NCI-H460 (cell line): ENCODE results near the gene PIEZO1. TPM values are rescaled to one million over a fixed set of nuclear protein-coding genes. Genes with fewer than 3 reads are reported as not detected.

Source experiments
- DNase-seq: peaks from one replicate; pipeline ENCODE4 v3.0.0-alpha.2; 2016; ENCODE audit warnings: low read depth; ENCODE audit errors: extremely low read depth
- total RNA-seq: library from RNA; depleted of rRNA; stranded (reverse); fragments of >200 nt; shearing (Covaris generic); gene quantifications from 2 replicates; pipeline ENCODE4 v1.2.3, GENCODE V29; 2014

Gene PIEZO1
- total RNA-seq, 1 experiment from 2014 or later, result 81.4 TPM

DNA sequence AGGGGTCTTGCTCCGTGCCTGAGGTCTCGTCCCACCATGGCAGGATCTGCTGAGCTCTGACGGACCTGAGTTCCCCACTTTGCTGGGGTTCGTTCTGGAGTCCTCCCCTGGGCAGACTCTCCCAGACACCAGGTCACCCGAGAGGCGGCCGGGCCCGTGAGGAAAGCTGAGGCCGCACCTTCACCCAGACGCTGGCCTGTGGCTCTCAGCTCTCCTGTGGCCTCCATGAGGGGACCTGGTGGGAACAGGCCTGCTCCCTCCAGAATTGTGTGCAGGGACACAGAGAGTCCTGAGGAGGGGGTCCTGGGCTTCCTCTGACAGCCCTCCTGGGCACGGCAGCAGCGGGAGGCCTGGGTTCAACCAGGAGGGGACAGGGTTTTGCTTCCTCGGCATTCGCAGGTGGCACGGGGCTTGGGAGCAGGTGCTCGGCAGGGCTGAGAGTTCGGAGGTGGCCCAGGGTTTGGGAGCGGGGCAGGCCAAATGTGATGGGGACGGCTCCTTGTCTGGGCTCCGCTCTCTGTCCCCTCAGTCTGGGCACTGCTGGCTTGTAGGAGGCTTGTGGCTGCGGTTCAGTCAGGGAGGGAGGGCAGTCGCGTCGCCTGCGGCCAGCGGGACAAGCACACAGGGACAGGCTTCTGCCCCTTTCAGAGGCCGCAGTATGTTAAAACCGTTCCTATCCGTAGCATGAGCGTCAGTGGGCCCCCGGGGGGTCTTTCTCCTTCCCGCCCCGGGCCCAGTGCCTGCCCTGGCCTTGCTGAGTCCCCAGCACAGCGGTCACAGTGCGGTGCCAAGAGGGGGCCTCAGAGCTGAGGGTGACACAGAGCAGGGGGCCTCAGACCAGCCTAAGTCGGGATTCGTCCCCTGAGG lies 90.6 kb downstream of the PIEZO1 start:
- DNase-seq, result no peak

DNA sequence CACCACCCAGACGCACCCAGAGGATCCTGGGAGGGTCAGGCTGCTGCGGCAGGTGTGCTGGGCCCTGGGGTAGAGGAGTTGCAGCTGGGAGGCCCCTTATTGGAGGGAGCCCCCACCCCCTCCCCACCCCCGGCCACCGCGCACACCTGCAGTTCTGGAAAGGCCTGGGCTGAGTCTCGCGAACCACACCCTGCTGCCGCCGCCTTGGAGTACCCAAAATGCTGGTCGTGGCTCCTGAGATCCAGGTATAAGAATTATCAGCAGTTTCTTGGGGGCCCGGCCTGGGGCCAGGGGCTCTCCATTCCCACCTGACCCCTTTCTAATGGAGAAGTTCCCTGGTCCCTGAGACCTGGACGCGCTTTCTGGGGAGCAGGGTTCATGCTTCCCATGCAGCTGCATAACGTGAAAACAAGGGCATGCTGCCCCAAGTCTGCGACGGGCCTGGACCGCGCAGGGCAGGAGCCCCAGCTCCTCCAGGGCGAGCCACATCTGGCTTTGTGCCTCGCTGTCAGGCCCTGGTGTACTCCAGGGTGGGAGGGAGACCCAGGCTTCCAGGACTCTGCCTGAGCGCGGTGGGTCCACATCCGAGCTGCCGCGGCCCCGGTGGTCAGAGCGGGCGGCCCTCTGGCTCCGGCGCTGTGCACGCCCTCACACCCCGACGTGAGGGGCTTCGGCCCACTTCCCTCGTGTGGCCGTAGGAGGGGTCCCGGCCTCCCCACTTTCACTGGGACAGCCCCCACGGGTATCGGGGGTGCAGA lies 91.4 kb downstream of the PIEZO1 start:
- DNase-seq, result no peak

DNA sequence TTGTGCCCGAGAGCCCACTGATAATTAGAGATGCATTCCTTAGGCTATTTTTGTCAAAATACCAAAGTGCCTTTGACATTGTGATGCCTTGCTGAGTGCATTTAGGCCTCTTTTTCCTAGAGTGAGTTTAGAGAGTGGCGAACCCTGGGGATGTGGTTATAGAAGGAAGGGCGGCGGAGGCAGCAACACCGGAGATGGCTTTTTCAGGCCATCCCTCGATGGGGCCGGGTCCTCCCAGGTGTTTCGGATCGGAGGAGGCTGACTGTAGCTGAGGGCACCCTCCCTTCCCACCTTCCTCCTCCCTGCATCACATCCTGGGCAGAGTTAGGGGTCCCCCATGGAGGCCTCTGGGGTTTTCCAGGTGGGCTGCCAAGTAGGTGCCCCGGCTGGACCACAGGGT lies 92.2 kb downstream of the PIEZO1 start:
- no peak for DNase-seq

DNA sequence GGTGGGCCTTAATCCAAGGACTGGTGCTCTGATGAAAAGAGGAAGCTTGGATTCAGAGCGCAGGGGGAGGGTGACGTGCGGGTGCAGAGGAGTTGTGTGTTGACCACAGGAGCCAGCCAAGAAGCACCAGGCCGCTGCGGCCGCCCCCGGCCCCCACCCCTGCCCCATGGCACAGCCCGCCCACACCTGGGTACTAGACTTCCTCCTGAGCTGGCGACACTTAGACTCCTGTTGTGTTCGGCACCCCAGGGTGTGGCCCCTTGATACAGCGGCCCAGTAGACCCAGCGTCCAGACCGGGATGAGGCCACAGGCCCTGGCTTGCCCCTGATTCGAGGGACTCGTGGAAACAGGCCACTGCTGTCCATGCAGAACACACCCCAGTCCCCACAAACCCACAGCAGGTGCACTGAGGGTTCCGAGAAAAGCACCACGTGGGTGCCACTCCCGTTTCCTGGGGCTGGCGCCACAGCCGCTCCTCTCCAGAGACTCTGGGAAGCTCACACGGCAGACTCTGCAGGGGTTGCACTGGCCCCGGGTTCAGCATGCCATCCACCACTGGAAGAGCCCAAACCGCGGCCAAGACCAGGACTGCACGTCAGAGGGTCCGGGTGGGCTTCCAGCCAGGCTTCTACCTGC lies 93.0 kb downstream of the PIEZO1 start:
- no peak for DNase-seq

DNA sequence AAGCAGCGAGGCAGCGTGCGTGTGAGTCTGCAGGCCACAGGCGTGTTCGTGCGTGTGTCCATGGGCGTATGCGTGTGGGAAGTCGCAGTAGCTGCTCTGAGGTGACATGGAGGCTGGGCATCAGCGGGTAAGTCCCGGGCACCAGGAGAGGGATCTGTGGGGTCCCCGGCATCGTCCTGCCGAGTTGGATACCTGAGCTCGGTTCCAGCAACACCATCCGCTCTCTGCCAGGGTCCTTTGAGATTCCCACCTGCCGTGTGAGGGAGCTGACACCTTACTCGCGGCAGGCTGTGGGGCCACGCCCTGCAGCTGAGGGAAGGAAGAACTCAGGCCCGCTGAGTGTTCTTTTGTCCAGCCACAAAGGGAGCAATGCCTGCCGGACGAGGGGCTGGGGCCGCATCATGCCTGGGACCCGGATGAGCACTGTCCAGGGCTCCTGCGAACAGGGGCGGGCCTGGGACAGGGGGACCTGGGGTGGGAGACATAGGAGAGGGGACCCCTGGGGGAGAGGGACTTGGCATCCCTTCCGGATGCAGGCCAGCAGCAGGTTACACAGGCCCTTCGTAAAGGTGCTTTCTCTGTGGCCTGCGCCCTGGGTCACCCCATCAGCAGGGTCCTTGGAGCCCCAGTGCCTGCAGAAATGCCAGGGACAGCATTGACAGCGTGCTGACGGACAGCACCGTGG lies 93.7 kb downstream of the PIEZO1 start:
- DNase-seq, result no peak

DNA sequence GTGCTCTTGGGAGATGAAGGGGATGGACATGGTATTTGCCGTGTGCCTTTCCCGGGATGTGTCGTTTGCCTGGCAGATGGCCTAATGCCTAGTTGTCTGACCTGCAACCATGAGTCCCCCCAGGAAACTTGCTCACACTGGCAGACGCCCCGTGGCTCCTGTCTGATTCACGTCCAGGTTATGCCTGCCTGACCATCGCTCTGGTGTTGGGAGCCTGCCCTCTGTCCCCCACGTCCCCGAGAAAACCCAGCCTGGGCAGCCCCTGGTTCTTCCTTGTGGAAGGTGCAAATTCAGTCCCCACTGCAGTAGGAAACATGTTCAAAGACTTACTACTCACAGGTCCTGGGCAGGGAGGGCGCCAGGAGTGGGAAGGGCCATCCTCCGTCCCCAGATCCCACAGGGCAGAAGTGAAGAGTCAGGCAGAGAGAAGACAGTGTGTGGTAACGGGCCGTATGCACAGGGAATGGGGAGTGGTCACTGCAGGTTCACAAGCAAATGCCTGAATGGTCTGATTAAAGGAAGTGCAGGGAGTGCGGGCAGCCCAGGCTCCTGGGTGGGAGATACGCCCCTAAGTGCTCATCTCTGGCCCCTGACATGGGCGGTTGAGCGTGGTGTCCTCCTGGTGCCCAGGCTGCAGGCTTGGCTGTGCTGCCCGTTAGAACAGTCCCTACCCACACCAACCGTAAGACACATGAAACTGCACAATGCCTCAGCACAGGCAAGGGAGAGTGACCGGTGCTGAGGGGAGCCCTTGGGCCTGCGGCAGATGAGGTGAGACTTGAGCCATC lies 94.5 kb downstream of the PIEZO1 start:
- no peak for DNase-seq

DNA sequence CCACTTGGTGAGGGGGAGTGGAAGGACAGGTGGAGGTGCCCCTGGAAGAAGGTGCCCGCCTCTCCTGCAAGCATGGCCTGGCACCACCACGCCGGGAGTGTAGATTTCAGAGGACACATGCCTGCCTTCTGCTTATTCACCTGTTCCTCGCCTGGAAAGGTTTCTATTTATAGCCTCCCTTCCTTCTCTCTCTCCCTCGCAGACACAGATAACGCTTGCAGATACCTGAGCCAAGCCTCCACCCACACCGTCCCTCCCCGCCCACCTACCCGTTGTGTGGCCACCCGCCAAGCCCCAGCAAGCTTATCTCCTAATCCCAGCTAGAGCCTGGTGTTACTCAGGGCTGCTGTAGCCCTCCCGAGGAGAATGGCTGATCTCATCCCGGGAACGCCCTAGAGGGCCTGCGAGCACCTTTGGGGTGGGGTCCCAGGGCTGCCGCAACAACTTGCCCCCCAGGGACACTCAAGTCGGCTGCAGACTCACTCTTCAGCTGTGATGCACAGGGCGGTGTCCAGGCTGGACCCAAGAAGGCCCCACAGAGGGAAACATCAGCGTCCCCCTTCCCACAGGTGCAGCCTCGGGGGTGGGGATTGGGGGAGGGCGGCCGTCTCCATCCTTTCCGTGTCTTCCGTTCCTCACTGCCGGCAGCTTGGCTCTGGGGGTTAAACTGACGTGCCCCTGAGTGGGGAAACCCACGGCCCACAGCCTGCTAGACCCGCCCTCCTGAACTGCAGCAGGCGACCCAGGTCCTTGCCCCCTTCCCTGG lies 96.8 kb downstream of the PIEZO1 start:
- DNase-seq, result no peak

DNA sequence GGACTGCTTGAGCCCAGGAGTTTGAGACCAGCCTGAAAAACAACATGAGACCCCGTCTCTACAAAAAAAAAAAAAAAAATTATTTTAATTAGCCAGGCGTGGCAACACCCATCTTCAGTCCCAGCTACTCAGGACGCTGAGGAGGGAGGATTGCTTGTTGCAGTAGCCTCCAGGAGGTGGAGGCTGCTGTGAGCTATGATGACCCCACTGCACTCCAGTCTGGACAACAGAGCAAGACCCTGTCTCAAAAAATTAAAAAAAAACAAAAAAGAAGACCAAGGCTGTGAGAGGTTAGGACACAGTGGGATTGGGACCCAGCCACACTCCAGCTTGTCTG lies 97.4 kb downstream of the PIEZO1 start:
- no peak for DNase-seq

DNA sequence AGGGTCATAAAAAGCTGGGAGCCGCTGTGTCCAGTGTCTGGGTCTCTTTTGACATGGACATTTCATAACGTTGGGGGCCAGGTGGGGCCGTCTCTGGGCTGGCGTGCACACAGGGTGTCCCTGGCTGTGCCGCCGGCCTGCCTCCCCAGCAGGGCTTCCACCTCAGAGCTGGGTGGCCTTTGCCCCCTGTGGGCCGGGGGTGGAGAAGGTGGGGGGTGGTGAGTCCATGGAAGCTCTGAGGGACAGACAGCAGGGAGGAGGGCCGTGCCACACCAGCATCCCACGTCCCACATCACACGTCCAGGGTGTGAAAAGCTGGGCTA lies 97.8 kb downstream of the PIEZO1 start:
- no peak for DNase-seq

DNA sequence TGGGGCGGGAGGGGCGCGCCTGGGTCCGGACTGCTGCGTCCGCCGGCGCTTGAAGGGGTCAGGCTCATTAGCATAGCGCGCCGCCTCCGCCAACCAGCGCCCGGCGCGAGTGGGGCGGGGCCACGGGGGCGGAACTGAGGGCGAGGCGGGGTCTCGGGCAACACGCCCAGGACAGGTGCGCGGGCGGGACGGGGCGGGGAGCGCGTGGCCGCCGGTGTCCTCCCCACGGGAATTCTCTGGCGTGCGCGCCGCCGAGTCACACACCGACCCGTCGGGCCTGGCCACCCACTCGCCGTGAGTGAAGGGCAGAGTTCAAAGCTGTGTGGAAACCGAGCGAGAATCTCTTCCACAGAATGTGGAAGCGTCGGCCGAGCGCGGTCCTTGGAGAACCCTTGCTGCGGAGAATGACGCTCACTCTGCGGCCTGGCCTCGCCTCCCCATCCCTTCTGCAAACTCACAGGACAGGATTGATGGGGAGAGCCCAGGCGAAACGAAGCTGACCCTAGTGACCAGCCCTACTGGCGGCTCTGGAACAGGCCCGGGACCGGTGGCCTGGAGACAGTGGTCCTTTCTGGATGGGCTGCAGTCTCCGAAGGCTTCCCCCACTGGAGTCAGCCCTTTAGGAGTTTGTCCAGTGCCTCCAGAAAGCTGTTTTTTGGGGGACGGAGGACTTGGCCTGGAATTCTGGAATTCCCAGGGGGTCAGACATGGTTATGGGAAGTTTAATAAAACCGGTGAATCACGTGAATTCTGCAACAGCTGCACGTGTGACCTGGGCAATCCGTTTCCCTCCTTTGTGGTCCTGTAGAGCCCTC lies 98.4 kb downstream of the PIEZO1 start, which contains the start of gene SNAI3:
Gene SNAI3, minus strand, starts transcription at position 69 of the 815 bp plus-strand sequence. CDS start 101 bp downstream, outside the sequence.
- peak; percentile 48 for DNase-seq

DNA sequence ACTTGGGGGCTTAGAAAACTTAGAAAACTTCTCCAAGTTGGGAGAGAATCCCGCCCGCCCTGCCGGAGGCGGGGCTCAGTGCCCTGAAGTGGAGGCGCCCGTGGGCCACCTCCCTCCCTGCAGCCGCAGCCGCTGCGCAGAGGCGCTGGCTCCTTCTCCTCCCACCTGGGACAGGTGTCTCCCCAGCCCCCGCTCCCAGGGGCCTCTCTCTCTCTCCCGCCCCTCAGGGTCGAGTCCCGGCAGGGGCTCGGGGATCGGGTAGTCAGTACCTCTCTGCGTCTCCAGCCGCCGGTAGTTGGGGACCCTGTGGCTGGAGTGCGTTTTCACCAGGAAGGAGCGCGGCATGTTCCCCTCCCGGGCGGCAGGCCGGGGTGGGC lies 99.0 kb downstream of the PIEZO1 start:
- no peak for DNase-seq

DNA sequence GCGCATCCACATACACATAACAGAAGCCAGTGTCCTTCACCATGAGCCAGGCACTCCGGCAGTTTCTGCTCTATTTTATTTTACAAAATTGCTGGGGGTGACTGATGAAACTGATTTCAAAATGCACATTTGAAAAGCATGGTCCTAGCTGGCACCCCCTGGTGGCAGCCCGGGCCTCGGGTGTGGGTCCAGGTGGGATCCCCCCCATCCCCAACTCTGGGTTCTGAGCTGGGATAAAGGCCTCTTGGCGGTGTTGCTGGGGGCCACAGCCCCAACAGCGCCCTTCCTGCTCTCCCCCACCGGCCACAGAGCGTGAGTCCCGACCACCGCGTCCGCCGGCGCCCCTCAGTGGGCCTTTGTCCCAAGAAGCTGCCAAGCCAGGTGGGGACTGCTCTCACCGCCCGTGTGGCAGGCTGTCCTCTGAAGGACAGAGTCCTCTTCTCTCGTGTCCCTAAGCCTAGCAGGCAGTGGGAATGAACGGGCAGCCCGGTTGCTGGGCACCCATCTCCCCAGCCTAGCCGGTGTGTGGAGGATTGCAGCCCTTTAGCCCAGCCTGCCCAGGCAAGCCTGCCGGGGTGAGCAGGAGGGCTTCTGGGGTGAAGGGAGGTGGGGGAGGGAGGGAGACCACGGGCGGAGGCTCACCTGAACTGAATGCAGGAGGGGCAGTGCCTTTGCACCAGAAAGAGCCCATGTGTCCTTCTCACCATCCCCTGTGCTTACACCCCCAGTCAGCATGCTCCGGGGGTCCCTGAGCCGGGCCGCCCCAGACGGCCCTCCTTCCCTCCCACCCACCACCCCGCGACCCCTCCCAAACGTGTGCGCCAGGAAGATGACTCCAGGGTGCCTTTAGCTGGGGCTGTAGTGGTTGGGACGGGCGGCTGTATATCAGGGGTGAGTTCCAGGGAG lies 99.6 kb downstream of the PIEZO1 start:
- DNase-seq, result no peak

DNA sequence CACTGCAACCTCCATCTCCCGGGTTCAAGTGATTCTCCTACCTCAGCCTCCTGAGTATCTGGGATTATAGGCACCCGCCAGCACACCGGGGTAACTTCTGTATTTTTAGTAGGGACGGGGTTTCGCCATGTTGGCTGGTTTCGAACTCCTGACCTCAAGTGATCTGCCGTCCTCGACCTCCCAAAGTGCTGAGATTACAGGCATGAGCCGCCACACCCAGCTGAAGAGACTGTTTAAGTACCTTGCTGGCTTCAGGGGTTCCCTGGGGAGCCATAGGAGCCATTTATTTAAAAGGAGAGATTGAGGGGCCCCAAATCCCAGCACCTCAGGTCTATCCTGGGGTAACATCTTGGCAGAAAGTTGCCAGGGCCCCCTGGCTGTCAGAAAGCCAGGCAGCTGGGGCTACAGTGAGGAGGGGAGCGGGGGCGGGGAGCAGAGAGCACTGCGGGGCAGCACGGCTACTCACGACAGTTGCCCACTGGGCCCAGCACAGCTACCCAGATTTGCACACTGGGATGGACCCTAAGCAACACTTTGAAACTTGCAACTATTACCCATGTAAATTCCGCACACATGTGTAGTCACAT lies 100.4 kb downstream of the PIEZO1 start:
- DNase-seq, result no peak

DNA sequence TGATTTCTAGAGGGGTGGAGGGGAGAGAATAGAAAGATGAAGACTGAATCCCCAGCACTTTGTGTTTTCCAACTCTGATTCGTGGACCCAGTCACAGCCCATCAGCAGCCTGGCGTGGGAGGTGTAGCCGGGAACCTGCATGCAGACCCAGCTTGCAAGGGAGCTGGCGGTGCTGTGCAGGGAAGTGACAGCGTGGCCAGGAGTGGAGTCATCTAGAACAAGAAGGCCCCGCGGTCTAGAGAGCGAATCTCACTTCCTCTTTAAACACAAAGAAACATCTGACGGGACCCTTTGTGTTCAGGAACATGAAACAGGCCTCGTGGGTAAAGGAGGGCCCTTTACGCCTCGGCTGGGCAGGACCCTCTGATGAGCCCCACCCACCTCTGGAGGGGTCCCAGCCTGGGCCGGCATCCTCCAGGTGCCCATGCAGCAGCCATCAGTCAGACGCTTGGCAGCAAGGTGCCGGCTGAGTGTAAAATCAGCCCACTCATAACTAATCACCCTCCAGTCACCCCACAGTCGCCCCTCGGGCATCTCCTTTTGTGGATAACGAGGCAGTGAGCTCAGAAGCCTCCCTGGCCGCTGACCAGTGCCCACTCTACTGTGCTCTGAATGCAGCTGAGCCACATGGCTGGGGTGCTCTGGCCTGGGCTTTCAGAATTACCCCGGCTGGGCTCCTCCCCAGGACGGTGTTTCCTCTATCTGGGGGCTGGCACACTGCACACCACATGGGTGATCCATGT lies 103.1 kb downstream of the PIEZO1 start:
- no peak for DNase-seq

DNA sequence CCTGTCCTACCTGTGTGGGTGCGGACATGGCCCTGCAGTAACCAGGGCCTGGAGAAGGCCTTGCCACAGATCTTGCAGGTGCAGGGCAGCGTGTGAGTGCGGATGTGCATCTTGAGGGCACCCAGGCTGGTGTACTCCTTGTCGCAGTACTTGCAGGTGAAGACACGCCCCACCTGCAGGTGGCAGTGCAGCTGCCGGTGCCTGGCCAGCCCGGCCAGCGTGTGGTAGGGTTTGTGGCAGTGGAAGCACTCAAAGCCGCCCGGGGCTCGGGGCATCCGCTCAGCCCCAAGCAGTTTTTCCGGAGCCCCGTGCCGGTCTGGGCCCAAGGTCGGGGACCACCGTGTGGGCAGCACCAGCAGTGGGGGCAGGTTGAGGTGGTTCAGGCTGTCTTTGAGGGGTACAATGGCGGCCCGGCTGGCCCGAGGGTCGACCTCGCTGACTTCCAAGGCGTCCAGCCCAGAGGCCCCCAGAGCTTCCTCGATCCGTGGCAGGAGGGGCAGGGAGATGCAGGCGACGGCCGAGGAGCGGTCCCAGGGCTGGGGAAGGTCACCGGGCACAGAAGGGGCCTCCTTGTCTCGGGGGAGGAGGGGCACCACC lies 103.8 kb downstream of the PIEZO1 start:
- DNase-seq, result no peak

DNA sequence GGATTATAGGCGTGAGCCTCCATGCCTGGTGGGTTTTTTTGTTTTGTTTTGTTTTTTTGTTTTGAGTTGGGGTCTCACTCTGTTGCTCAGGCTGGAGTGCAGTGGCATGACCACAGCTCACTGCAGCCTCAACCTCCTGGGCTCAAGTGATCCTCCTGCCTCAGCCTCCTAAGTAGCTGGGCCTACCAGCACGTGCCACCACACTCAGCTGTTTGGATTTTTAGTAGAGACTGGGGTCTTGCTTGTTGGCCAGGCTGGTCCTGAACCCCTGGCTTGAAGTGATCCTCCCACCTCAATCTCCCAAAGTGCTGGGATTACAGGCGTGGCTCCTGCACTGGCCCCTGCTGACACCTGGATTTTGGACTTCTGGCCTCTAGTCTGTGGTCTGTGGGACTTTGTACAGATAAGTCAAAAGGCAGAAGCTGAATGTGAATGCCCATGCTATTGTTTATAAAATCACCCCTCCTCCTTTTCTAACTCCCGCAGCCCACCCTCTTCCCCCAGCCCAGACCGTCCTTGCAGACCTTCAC lies 104.4 kb downstream of the PIEZO1 start:
- no peak for DNase-seq
